Smooth muscle cell (in vitro differentiated cells): ENCODE measurements around the gene CHD6. TPM values are rescaled to one million over a fixed set of nuclear protein-coding genes. Genes with fewer than 3 reads are reported as not detected.

ENCODE experiments used
- DNase-seq: peaks from one replicate; lab custom pipeline; 2025; ENCODE audit not compliant: unreplicated experiment; lab: John Stamatoyannopoulos, UW
- H2AFZ ChIP-seq: fragments of 200-600 bp; sonication (generic); 2 replicates; pipeline ENCODE4 v1.6.0; 2016; ENCODE audit warnings: antibody characterized with exemption, low read depth, mild to moderate bottlenecking
- H3F3A ChIP-seq: fragments of 200-600 bp; sonication (generic); 2 replicates; pipeline ENCODE4 v1.6.0; 2017; ENCODE audit warnings: antibody characterized with exemption, low read depth
- H3K27ac ChIP-seq: fragments of 200-600 bp; sonication (generic); 2 replicates; pipeline ENCODE4 v1.5.1; 2016; ENCODE audit warnings: low read depth, mild to moderate bottlenecking
- H3K27me3 ChIP-seq: fragments of 200-600 bp; sonication (generic); 2 replicates; pipeline ENCODE4 v1.6.1; 2016; ENCODE audit warnings: low read depth, mild to moderate bottlenecking
- H3K36me3 ChIP-seq: fragments of 200-600 bp; sonication (generic); 2 replicates; pipeline ENCODE4 v1.5.1; 2016; ENCODE audit warnings: low read depth
- H3K4me1 ChIP-seq: fragments of 200-600 bp; sonication (generic); 2 replicates; pipeline ENCODE4 v1.5.1; 2016; ENCODE audit warnings: low read depth
- H3K4me2 ChIP-seq: fragments of 200-600 bp; sonication (generic); 2 replicates; pipeline ENCODE4 v1.6.0; 2016; ENCODE audit warnings: mild to moderate bottlenecking
- H3K4me3 ChIP-seq: fragments of 200-600 bp; sonication (generic); 2 replicates; pipeline ENCODE4 v1.5.1; 2016; ENCODE audit warnings: mild to moderate bottlenecking
- H3K79me2 ChIP-seq: fragments of 200-600 bp; sonication (generic); 2 replicates; pipeline ENCODE4 v1.6.0; 2016; ENCODE audit warnings: low read depth, mild to moderate bottlenecking
- H3K9ac ChIP-seq: fragments of 200-600 bp; sonication (generic); 2 replicates; pipeline ENCODE4 v1.6.0; 2016; ENCODE audit warnings: low read depth
- H3K9me3 ChIP-seq: fragments of 200-600 bp; sonication (generic); replicated peaks from 2 replicates; pipeline ENCODE4 v1.5.1; 2016; ENCODE audit warnings: low read depth
- H4K20me1 ChIP-seq: fragments of 200-600 bp; sonication (generic); 2 replicates; pipeline ENCODE4 v1.6.0; 2016; ENCODE audit warnings: low read depth
- WGBS: methylation state at CpG from one replicate; pipeline ENCODE4 v1.1.7; 2016; ENCODE audit warnings: low lambda C conversion rate; 5-methylcytosine and 5-hydroxymethylcytosine counted together
- polyA plus RNA-seq: library from polyadenylated mRNA; unstranded; fragments of >200 nt; fragmentation: Nextera tagmentation; extraction: Ambion mirVana; gene quantifications from 2 replicates; pipeline ENCODE4 v1.2.1, GENCODE V29; 2016
- total RNA-seq: library from RNA; depleted of rRNA; stranded (reverse); fragments of >200 nt; gene quantifications from 2 replicates; pipeline ENCODE4 v1.2.3, GENCODE V29; 2014
- TF ChIP-seq, protein P1 (sequence below): fragments of 200-600 bp; sonication (generic); IDR thresholded peaks from 2 replicates; pipeline ENCODE4 v1.5.1; 2017; ENCODE audit warnings: borderline replicate concordance, mild to moderate bottlenecking, antibody characterized with exemption; ENCODE audit not compliant: insufficient read depth, poor library complexity, severe bottlenecking

The CHD6 gene
- total and polyA plus RNA-seq, 2 experiments from 2014 or later: 41.7 to 47.8 TPM

DNA sequence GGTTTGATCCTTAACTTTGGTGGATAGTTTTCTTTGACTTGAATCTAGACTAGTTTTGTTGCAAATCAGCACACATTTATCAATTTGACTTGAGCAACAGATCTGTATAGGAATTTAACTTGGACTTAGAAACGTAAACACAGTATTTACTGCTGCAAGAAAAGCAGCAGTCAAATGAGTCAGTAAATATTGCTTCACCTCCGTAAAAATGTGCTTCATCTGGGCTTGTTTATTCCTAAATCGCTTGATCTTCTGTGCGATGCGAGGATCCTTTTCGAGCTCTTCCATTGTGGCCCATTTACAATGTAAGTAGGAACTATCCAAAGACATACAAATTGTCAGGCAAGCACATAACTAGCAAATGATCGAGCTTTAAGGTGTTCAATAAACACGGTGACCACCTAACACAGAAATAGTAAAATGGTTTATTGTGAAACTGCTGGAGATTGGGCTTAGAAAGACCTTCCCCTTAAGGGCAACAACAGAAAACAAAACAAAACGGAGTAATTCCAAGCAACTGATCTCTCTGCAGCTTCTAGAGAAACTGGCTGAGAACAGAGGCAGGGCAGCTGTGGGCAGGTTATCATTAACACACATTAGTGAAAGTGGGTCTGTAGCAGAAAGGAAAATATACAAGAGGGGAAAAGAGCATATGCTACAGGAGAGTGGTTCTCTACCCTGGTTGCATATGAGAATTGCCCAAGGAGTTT lies 120.8 kb downstream of the CHD6 start:
- Histone ChIP-seq H3K27me3 (no peaks in the 10 kb centered on the region), H4K20me1 (peaks cover 32% of the 10 kb centered on the region), H3K4me1 (no peaks in the 10 kb centered on the region), H2AFZ (no peak overlapping the region), H3F3A (no peaks in the 10 kb centered on the region), H3K9me3 (no peaks in the 10 kb centered on the region), H3K27ac (peak overlapping the region; percentile 11), H3K4me3 (no peak overlapping the region), H3K36me3 (no peaks in the 10 kb centered on the region), H3K9ac (no peak overlapping the region), H3K4me2 (peak overlapping the region; percentile 28), H3K79me2 (no peaks in the 10 kb centered on the region)
- TF ChIP-seq, protein P1, sequence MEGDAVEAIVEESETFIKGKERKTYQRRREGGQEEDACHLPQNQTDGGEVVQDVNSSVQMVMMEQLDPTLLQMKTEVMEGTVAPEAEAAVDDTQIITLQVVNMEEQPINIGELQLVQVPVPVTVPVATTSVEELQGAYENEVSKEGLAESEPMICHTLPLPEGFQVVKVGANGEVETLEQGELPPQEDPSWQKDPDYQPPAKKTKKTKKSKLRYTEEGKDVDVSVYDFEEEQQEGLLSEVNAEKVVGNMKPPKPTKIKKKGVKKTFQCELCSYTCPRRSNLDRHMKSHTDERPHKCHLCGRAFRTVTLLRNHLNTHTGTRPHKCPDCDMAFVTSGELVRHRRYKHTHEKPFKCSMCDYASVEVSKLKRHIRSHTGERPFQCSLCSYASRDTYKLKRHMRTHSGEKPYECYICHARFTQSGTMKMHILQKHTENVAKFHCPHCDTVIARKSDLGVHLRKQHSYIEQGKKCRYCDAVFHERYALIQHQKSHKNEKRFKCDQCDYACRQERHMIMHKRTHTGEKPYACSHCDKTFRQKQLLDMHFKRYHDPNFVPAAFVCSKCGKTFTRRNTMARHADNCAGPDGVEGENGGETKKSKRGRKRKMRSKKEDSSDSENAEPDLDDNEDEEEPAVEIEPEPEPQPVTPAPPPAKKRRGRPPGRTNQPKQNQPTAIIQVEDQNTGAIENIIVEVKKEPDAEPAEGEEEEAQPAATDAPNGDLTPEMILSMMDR: no peak
- DNase-seq: no peak
- 51% methylated on average over 9 of the region's 9 CpGs for WGBS

DNA sequence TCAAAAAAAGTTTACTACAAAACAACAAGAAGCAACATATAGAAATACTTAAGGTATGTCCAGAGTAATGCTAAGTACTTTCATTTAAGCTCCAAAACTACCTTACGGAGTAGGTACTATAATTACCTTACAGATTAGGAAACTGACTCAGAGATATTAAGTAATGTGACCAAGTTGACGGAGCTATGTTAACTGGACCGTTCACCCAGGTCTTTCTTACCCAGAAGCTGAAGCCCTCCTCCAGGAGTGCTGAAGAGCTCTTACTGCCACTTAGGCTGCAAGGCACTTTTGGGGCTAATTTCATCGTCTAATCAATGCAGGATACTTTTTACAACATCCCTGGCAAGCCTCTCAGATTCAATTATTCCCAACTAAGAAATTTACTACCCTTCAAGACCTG lies 123.7 kb downstream of the CHD6 start:
- H4K20me1 ChIP-seq: peaks cover 7% of the 10 kb centered on the region
- H3K4me3 ChIP-seq: no peak overlapping the region
- DNase-seq: no peak
- H2AFZ ChIP-seq: no peak overlapping the region
- no peak overlapping the region for H3K4me2 ChIP-seq
- no peaks in the 10 kb centered on the region for H3K4me1 ChIP-seq
- TF ChIP-seq, protein P1: no peak
- H3K79me2 ChIP-seq: no peaks in the 10 kb centered on the region
- H3K36me3 ChIP-seq: peaks cover 13% of the 10 kb centered on the region
- no peaks in the 10 kb centered on the region for H3K9me3 ChIP-seq
- no peak overlapping the region for H3K27ac ChIP-seq
- no peaks in the 10 kb centered on the region for H3F3A ChIP-seq
- WGBS: 93% methylated on average over 4 of the region's 4 CpGs
- no peaks in the 10 kb centered on the region for H3K27me3 ChIP-seq
- H3K9ac ChIP-seq: no peak overlapping the region

DNA sequence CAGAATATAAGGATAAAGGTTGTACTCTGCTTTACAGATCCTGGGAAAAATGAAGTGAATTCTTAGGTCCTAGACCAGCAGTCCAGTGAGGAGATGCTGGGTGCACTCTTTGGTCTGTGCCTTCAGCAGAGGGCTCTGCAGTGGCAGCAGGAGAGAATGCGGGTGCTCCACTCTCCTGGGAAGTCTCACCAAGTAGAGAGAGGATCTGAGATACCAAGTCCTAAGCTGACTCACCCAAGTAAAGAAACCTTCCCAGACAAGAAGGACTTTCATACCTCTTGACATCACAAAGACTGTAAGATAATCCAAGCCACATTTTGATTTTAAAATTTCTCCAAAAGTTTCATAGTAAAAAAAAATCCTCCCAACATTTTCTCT lies 134.6 kb downstream of the CHD6 start:
- TF ChIP-seq, protein P1: no peak
- Histone ChIP-seq H3K4me2 (no peak overlapping the region), H3K27me3 (no peaks in the 10 kb centered on the region), H3K9ac (no peak overlapping the region), H4K20me1 (no peaks in the 10 kb centered on the region), H3F3A (no peaks in the 10 kb centered on the region), H3K79me2 (no peaks in the 10 kb centered on the region), H2AFZ (no peak overlapping the region), H3K4me1 (no peaks in the 10 kb centered on the region), H3K27ac (peak overlapping the region; percentile 4), H3K4me3 (no peak overlapping the region), H3K36me3 (peaks cover 14% of the 10 kb centered on the region), H3K9me3 (no peaks in the 10 kb centered on the region)
- 94% methylated on average over 1 of the region's 1 CpG for WGBS
- DNase-seq: no peak
